Mesodermal cell (in vitro differentiated cells): ENCODE data around the gene CRACR2B.
A peak's percentile ranks its signal among the peaks of the same experiment; 100 is the strongest.

Experiments
- H3K27ac ChIP-seq: 2 replicates; pipeline ENCODE4 v1.7.0; 2013; ENCODE audit warnings: mild to moderate bottlenecking, low read depth, low read length, moderate library complexity; ENCODE audit not compliant: severe bottlenecking
- H3K36me3 ChIP-seq: 2 replicates; pipeline ENCODE4 v1.7.1; 2013; ENCODE audit warnings: mild to moderate bottlenecking, low read length, moderate library complexity; ENCODE audit not compliant: control insufficient read depth, insufficient read depth
- H3K4me1 ChIP-seq: one replicate; pipeline ENCODE4 v1.7.1; 2013; ENCODE audit warnings: mild to moderate bottlenecking, low read length; ENCODE audit not compliant: insufficient read depth, control insufficient read depth, poor library complexity, severe bottlenecking
- H3K4me3 ChIP-seq: 2 replicates; pipeline ENCODE4 v1.7.0; 2013; ENCODE audit warnings: low read length, control low read depth, mild to moderate bottlenecking; ENCODE audit not compliant: insufficient read depth, poor library complexity, severe bottlenecking; ENCODE audit errors: extremely low read depth
- H3K9me3 ChIP-seq: 2 replicates; pipeline ENCODE4 v1.7.1; 2013; ENCODE audit warnings: mild to moderate bottlenecking, low read length, moderate library complexity; ENCODE audit not compliant: control insufficient read depth
- WGBS, 2 experiments: methylation state at CpG; one replicate each; pipeline ENCODE4 v1.1.5; 2013; ENCODE audit warnings: missing lambda C conversion rate in 2 of 2; ENCODE audit not compliant: insufficient coverage in 2 of 2; 5-methylcytosine and 5-hydroxymethylcytosine counted together

Gene CRACR2B

DNA sequence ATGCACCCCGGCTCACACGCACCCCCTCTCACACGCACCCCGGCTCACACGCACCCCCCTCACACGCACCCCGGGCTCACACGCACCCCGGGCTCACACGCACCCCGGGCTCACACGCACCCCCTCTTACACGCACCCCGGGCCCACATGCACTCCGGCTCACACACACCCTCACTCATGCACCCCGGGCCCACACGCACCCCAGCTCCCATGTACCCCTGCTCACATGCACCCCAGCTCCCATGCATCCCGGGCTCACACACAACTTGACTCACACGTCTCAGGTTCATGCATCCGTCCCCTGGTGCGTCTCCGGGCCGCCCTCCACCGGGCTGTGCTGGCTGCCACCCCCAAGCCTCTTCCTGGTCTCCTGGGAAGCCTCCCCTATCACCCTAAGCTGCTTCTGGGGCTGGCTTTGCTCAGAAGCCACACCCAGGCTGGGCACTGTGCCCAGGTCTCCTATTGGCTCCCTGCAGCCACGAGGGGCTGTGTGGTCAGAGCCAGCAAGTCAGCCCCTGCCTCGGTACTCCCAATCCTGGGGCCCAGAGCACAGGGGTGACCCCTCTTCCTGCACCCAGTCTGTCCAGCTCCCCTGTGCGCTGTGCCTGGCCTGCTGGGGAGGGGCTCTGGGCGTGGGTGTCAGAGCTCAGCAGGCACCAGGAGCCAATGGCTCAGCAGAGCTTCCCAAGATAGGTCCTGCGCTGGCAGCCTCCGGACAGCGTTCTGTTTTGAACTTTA, 31.8 kb downstream of the CRACR2B start:
- Histone ChIP-seq H3K27ac (no peak overlapping the region), H3K4me1 (peaks cover 16% of the 10 kb centered on the region), H3K4me3 (no peak overlapping the region), H3K9me3 (no peaks in the 10 kb centered on the region), H3K36me3 (no peaks in the 10 kb centered on the region)
- WGBS, 2 experiments: 86 to 89% methylated on average over 12 to 23 of the region's 31 CpGs

DNA sequence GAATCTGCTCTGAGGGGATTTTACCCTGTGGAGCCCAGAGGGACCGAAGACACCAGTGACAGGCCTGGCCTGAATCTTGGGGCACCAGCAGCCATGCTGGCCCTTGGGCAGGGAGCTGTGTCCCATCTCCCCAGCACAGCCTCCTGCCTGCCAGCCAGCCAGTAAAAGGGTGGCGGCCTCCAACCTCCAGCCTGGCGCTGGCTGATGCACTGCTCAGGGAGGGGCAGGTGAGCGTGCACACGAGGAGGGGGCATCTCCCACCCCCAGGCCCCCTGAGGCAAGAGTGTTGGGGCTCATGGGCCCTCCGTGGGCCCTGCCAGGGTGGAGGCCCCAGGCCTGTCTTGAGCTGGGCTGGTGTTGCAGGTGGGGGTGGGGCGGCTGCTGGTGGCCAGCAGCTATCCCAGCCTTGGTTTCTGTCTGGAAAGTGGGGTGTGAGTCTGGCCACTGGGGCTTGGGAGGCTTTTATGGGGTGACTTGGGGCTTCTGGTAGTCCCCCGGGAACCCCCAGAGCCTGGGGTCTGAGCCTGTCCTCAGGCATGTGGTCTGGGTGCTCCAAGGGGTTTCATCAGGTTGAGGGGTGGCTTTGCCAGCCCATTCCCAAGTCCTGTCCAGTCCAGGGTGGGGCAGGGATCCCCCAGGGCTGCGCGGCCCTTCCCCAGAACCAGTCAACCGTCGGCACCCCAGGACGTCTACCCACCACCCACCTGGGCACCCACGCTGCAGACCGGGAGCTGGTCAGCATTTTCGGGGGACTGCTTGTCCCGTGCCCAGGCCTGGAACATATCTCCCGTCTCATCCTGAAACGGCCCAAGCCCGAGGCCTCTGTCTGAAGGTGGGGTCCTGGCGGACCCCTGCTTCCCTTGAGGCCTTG, 32.8 kb downstream of the CRACR2B start:
- Histone ChIP-seq H3K4me1 (peaks cover 16% of the 10 kb centered on the region), H3K9me3 (no peaks in the 10 kb centered on the region), H3K36me3 (no peaks in the 10 kb centered on the region), H3K4me3 (no peak overlapping the region), H3K27ac (no peak overlapping the region)
- WGBS, 2 experiments: 91 to 97% methylated on average over 13 to 18 of the region's 21 CpGs

DNA sequence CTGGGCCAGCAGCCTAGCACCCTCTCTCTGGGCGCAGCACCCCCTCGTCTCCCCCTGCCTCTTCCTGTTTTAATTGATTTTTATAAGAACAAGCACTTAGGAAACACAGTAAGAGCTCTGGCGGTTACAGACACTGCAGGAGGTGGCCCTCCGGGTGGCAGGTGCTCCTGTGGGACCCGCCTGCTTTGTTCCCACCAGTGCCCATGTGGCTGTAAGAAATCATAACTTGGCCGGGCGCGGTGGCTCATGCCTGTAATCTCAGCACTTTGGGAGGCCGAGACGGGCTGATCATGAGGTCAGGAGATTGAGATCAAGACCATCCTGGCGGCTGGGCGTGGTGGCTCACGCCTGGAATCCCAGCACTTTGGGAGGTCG, 33.4 kb downstream of the CRACR2B start:
- no peaks in the 10 kb centered on the region for H3K9me3 ChIP-seq
- H3K4me1 ChIP-seq: peaks cover 16% of the 10 kb centered on the region
- no peaks in the 10 kb centered on the region for H3K36me3 ChIP-seq
- 88 to 96% methylated on average over 7 to 14 of the region's 14 CpGs for WGBS, 2 experiments
- no peak overlapping the region for H3K4me3 ChIP-seq
- H3K27ac ChIP-seq: no peak overlapping the region

DNA sequence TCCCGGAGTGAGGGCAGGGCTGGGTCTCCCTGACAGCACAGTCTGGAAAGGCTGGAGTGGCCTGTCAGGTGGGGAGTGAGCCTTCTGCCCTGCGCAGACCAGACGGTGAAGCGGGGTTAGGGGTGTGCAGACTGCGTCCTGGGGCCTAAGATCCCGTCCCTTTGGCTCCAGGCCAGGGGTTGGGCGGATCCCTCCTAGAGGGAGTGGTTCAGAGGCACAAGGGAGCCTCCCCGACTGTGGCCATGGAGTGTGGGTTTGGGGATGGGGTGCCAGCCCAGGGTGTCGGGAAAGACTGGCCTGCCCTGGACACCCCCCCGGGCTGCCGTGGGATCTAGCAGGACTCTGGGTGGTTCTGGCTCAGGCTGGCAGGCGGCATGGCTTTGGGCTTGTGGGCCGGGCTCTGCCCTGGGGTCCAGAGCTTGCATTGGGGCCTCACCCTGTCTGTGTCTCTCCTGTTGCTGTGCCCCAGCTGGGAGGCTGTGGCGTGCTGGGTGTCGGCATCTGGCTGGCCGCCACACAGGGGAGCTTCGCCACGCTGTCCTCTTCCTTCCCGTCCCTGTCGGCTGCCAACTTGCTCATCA, 34.5 kb downstream of the CRACR2B start:
- 77 to 78% methylated on average over 16 to 20 of the region's 20 CpGs for WGBS, 2 experiments
- no peaks in the 10 kb centered on the region for H3K9me3 ChIP-seq
- no peak overlapping the region for H3K27ac ChIP-seq
- peaks cover 7% of the 10 kb centered on the region for H3K36me3 ChIP-seq
- H3K4me1 ChIP-seq: peaks cover 16% of the 10 kb centered on the region
- H3K4me3 ChIP-seq: no peak overlapping the region

DNA sequence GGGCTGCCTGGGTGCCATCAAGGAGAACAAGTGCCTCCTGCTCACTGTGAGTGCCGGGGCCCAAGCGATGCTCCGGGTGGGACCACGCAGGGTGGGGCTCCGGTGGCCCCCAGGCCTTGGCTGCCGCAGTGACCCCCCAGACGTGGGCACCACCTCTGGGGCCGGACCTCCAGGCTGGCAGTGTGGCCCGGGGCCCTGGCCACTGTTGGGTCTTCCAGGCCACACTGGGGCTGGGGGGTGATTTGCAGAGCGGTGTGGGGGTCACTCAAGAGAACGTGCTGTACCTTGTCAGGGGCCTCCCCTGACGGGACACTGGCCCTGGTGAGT, 34.9 kb downstream of the CRACR2B start:
- Histone ChIP-seq H3K4me3 (no peak overlapping the region), H3K9me3 (no peaks in the 10 kb centered on the region), H3K36me3 (peaks cover 7% of the 10 kb centered on the region), H3K27ac (no peak overlapping the region), H3K4me1 (peaks cover 16% of the 10 kb centered on the region)
- 57 to 69% methylated on average over 9 of the region's 12 CpGs for WGBS, 2 experiments

DNA sequence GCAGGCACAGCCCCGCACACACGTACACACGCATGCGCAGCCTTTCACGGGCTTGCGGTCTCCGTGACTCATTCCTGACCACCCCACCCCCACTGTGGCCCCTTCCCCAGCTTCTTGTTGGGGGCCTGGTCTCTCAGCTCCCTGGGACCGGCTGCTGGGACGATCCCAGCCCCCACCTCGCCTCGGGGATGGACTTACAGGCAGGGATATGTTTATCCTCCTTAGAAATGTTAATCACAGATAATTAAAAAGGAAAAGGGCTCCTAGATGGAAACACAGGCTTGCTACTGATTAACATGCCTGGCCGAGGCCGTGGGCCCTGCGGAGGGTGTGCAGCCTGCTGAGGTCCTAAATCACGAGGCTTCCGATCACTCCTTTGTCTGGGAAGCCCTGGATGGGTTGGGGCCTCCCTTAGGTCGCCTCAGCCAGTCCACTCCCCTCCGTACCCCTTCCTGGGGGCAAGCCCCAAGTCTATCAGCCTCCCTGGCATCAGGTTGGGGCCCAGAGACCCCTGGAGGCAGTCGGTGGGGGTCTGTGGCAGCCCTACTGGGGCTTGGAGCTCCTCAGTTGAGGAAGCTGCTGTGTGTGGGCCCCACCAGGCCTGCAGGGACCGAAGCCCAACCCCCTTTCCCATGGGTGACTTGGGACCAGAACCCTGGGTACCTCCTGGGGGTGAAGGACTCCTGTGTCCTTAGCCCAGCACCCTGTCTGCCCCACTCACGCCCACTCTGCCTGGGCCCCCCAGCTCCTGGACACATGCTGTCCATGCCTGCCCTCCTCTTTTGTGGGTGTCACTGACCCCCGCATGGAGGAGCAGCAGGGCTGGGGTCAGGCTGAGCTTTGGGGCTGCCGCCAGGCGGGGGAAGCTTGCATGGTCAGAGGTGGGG, 35.5 kb downstream of the CRACR2B start:
- no peaks in the 10 kb centered on the region for H3K9me3 ChIP-seq
- no peak overlapping the region for H3K4me3 ChIP-seq
- 58 to 60% methylated on average over 19 to 24 of the region's 24 CpGs for WGBS, 2 experiments
- peak overlapping the region; percentile 69 for H3K27ac ChIP-seq
- peaks cover 16% of the 10 kb centered on the region for H3K4me1 ChIP-seq
- peaks cover 7% of the 10 kb centered on the region for H3K36me3 ChIP-seq

DNA sequence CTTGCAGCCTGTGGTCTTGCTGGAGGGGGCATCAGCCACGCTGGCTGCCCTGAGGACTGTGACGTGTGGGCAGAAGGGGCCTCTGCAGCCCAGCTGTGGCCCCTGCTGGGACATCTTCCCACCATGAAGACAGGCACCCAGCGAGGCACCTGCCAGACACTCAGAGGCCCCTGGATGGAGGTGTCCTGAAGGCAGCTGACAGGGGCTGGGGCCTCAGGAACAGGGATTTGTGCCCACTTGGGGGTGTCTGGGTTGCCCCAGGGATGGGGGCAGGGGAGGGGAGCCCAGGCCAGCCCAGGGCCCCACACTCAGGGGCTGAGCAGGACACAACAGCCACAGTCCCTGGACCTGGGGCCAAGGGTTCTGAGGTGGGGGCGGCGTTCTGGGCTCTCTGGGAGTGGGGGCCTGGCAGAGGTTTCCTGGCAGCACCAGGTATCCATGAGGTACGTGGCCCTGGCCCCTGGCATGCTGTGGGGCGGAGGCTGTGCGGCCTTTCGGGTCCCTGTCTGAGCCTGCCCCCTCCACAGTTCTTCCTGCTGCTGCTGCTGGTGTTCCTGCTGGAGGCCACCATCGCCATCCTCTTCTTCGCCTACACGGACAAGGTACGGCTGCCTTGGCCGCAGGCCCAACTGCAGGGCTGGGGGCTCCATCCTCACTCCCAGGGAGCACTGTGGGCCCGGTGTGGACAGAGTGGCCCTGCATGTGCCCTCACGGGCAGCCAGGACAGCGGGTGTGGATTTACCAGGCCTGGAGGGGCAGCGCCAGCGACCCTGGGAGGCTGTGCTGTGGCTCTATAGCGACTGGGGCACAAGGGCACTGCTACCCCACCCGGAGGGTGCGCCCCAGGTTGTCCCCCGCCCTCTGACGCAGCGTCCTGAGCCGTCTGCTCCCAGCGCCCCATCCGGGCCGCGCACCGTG, 36.5 kb downstream of the CRACR2B start:
- Histone ChIP-seq H3K4me3 (no peak overlapping the region), H3K27ac (no peak overlapping the region)
- 94 to 96% methylated on average over 21 to 26 of the region's 31 CpGs for WGBS, 2 experiments

DNA sequence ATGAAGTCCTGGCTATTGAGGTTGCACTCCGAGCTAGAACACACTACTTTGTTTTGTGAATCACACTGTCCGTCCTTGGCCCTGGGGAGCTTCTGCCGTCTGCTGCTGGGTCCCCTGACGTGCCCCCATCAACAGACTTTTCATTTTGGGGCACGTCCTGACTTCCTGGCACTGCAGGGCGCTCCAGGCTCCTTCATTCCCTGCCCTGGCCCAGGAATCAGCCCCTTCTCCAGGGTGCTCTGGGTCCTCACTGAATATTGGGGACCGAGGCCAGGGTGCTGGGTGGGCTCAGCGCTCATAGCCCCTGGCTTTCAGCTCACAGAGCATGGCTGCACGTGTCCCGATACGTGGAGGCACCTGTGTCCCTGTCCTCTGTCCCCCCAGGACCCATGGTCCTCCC, 37.2 kb downstream of the CRACR2B start:
- H3K27ac ChIP-seq: no peak overlapping the region
- H3K4me3 ChIP-seq: no peak overlapping the region
- H3K9me3 ChIP-seq: no peaks in the 10 kb centered on the region
- H3K4me1 ChIP-seq: peaks cover 16% of the 10 kb centered on the region
- peaks cover 9% of the 10 kb centered on the region for H3K36me3 ChIP-seq
- WGBS, 2 experiments: 90 to 96% methylated on average over 9 to 10 of the region's 11 CpGs

More for the DNA sequence above, 36.5 kb downstream of the CRACR2B start:
- Histone ChIP-seq H3K36me3 (peaks cover 7% of the 10 kb centered on the region), H3K4me1 (peaks cover 16% of the 10 kb centered on the region), H3K9me3 (no peaks in the 10 kb centered on the region)

DNA sequence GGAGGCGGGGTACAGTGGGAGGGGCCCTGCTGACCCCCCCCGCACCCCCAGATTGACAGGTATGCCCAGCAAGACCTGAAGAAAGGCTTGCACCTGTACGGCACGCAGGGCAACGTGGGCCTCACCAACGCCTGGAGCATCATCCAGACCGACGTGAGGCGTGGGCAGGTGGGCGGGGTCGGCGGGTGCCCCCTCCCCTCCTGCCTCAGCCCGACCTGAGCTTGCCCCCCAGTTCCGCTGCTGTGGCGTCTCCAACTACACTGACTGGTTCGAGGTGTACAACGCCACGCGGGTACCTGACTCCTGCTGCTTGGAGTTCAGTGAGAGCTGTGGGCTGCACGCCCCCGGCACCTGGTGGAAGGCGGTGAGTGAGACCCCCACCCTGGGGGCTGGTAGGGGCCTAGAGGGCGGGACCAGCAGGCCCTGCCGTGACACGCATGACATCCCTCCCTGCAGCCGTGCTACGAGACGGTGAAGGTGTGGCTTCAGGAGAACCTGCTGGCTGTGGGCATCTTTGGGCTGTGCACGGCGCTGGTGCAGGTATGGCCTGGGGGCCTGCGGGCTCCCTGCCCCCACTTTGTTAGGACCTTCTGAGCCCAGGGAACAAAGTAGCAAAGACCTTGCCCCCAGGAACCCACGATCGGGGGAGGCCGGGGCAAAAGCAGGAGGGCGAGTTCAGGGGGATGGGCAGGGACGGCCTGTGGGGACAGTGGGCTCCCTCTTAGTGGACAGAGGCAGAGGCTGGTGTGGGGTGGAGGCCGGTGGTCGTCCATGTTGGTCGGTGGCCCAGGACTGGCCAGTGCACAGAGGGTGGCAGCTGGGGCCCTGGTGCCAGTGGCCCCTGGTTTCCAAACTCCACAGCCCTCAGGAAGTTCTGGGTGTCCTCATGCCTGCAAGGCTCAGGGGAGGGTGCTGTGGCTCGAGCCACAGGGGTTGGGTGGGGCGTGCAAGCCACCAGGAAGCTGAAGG, 38.0 kb downstream of the CRACR2B start:
- H3K27ac ChIP-seq: no peak overlapping the region
- peaks cover 12% of the 10 kb centered on the region for H3K4me1 ChIP-seq
- peaks cover 9% of the 10 kb centered on the region for H3K36me3 ChIP-seq
- 94 to 97% methylated on average over 30 to 40 of the region's 41 CpGs for whole genome bisulfite sequencing, 2 experiments
- no peaks in the 10 kb centered on the region for H3K9me3 ChIP-seq
- H3K4me3 ChIP-seq: no peak overlapping the region
